ENCODE data around the gene DMAC2L. TPM values are rescaled to one million over a fixed set of nuclear protein-coding genes. Genes with fewer than 3 reads are reported as not detected.

The DMAC2L gene
- 15.6 and 16.9 TPM in 2 replicates for total RNA-seq

GRCh38 chr14:50311972-50312733 is at the start of gene DMAC2L, which contains the start of gene L2HGDH:
Gene DMAC2L, plus strand, starts transcription at chr14:50312324. Its CDS starts 9,164 bp downstream, at chr14:50321488.
Gene L2HGDH, minus strand, starts transcription at chr14:50312229. Its CDS starts 79 bp downstream, at chr14:50312150.
- intact Hi-C loops (cut with micrococcal nuclease): loop anchor here (1.0 to 5.0 kb wide), 22 partner anchors 9 to 930 kb away; partner anchors contain the start of genes ATL1, MAP4K5, MGAT2 and POLE2

- intact Hi-C loops (cut with micrococcal nuclease): no loop called here
Measured at GRCh38 chr14:50262865-50263264, 49.3 kb upstream of the DMAC2L start.

- intact Hi-C loops (cut with micrococcal nuclease): no loop called here
Measured at GRCh38 chr14:50263321-50263720, 48.8 kb upstream of the DMAC2L start.

GRCh38 chr14:50265029-50265428 is 47.1 kb upstream of the DMAC2L start:
- intact Hi-C loops (cut with micrococcal nuclease): no loop called here

- intact Hi-C loops (cut with micrococcal nuclease): no loop called here
Measured at GRCh38 chr14:50270932-50271331, 41.2 kb upstream of the DMAC2L start.

GRCh38 chr14:50272498-50272897 is 39.6 kb upstream of the DMAC2L start:
- intact Hi-C loops (cut with micrococcal nuclease): no loop called here

- intact Hi-C loops (cut with micrococcal nuclease): no loop called here
Measured at GRCh38 chr14:50285861-50286260, 26.3 kb upstream of the DMAC2L start.

GRCh38 chr14:50288146-50288545 is 24.0 kb upstream of the DMAC2L start:
- intact Hi-C loops (cut with micrococcal nuclease): no loop called here

GRCh38 chr14:50290306-50290705 is 21.8 kb upstream of the DMAC2L start:
- intact Hi-C loops (cut with micrococcal nuclease): no loop called here

- intact Hi-C loops (cut with micrococcal nuclease): no loop called here
Measured at GRCh38 chr14:50299585-50299984, 12.5 kb upstream of the DMAC2L start.

- intact Hi-C loops (cut with micrococcal nuclease): no loop called here
Measured at GRCh38 chr14:50301914-50302313, 10.2 kb upstream of the DMAC2L start.

GRCh38 chr14:50303744-50304471 is 8.2 kb upstream of the DMAC2L start:
- intact Hi-C loops (cut with micrococcal nuclease): no loop called here

GRCh38 chr14:50308363-50308915 is 3.7 kb upstream of the DMAC2L start:
- intact Hi-C loops (cut with micrococcal nuclease): no loop called here

- intact Hi-C loops (cut with micrococcal nuclease): loop anchor here (5.0 kb wide), 3 partner anchors 357 to 932 kb away; partner anchors contain the start of genes POLE2, SAV1 and TMX1
Measured at GRCh38 chr14:50310445-50310844, 1.7 kb upstream of the DMAC2L start.

- intact Hi-C loops (cut with micrococcal nuclease): loop anchor here (5.0 kb wide), 3 partner anchors 356 to 931 kb away; partner anchors contain the start of genes POLE2, SAV1 and TMX1
Measured at GRCh38 chr14:50311337-50311971, 670 bp upstream of the DMAC2L start.

- intact Hi-C loops (cut with micrococcal nuclease): loop anchor here (1.0 to 5.0 kb wide), 22 partner anchors 9 to 930 kb away; partner anchors contain the start of genes ATL1, MAP4K5, MGAT2 and POLE2
Measured at GRCh38 chr14:50312734-50313054, 570 bp downstream of the DMAC2L start.

- intact Hi-C loops (cut with micrococcal nuclease): loop anchor here (5.0 kb wide), 3 partner anchors 353 to 928 kb away; partner anchors contain the start of genes POLE2, SAV1 and TMX1
Measured at GRCh38 chr14:50314098-50314497, 2.0 kb downstream of the DMAC2L start.

- intact Hi-C loops (cut with micrococcal nuclease): no loop called here
Measured at GRCh38 chr14:50318031-50318626, 6.0 kb downstream of the DMAC2L start.

GRCh38 chr14:50319293-50319692 is 7.2 kb downstream of the DMAC2L start:
- intact Hi-C loops (cut with micrococcal nuclease): no loop called here

- intact Hi-C loops (cut with micrococcal nuclease): loop anchor here (2.0 to 5.0 kb wide), 2 partner anchors 89 to 317 kb away; partner anchors contain the start of gene SOS2
Measured at GRCh38 chr14:50319721-50320120, 7.6 kb downstream of the DMAC2L start.

GRCh38 chr14:50320283-50320682 is 8.2 kb downstream of the DMAC2L start:
- intact Hi-C loops (cut with micrococcal nuclease): loop anchor here (2.0 to 5.0 kb wide), 2 partner anchors 89 to 318 kb away; partner anchors contain the start of gene SOS2
